Neural progenitor cell (in vitro differentiated cells): Measurements from ENCODE around the gene LATS2. TPM values are rescaled to one million over a fixed set of nuclear protein-coding genes. Genes with fewer than 3 reads are reported as not detected.

ENCODE experiments used
- DNase-seq: peaks from one replicate; pipeline ENCODE4 v3.0.0-alpha.2; 2016; ENCODE audit warnings: low spot score
- H2AFZ ChIP-seq: fragments of 200-600 bp; sonication (generic); replicated peaks from 2 replicates; pipeline ENCODE4 v1.6.1; 2016; ENCODE audit warnings: antibody characterized with exemption
- H3F3A ChIP-seq: fragments of 200-600 bp; sonication (generic); 2 replicates; pipeline ENCODE4 v1.6.1; 2016; ENCODE audit warnings: antibody characterized with exemption, low read depth
- H3K27ac ChIP-seq: fragments of 200-600 bp; sonication (generic); 2 replicates; pipeline ENCODE4 v1.5.1; 2016; ENCODE audit warnings: mild to moderate bottlenecking
- H3K27me3 ChIP-seq: fragments of 200-600 bp; sonication (generic); 2 replicates; pipeline ENCODE4 v1.6.1; 2016; ENCODE audit warnings: mild to moderate bottlenecking, moderate library complexity
- H3K36me3 ChIP-seq: fragments of 200-600 bp; sonication (generic); 2 replicates; pipeline ENCODE4 v1.5.1; 2016
- H3K4me1 ChIP-seq: fragments of 200-600 bp; sonication (generic); 2 replicates; pipeline ENCODE4 v1.6.1; 2016; ENCODE audit warnings: mixed run types
- H3K4me2 ChIP-seq: fragments of 200-600 bp; sonication (generic); 2 replicates; pipeline ENCODE4 v1.6.1; 2016
- H3K4me3 ChIP-seq: fragments of 200-600 bp; sonication (generic); 2 replicates; pipeline ENCODE4 v1.5.1; 2016
- H3K79me2 ChIP-seq: fragments of 200-600 bp; sonication (generic); 2 replicates; pipeline ENCODE4 v1.6.1; 2016; ENCODE audit warnings: low read depth
- H3K9ac ChIP-seq: fragments of 200-600 bp; sonication (generic); 2 replicates; pipeline ENCODE4 v1.6.1; 2016
- H3K9me3 ChIP-seq: fragments of 200-600 bp; sonication (generic); 2 replicates; pipeline ENCODE4 v1.5.1; 2016; ENCODE audit warnings: low read depth
- H4K20me1 ChIP-seq: fragments of 200-600 bp; sonication (generic); 2 replicates; pipeline ENCODE4 v1.6.1; 2016; ENCODE audit warnings: low read depth
- H3K27ac Mint-ChIP-seq: 3 replicates; pipeline ENCODE4 v1.8.0; 2021; ENCODE audit warnings: mixed read lengths
- H3K27me3 Mint-ChIP-seq: 2 replicates; pipeline ENCODE4 v1.8.0; 2022; ENCODE audit warnings: low read depth, mild to moderate bottlenecking, inconsistent platforms, moderate library complexity, mixed read lengths; ENCODE audit not compliant: insufficient read depth
- H3K36me3 Mint-ChIP-seq: 3 replicates; pipeline ENCODE4 v1.8.0; 2021; ENCODE audit warnings: mixed read lengths
- H3K4me1 Mint-ChIP-seq: 3 replicates; pipeline ENCODE4 v1.8.0; 2021; ENCODE audit warnings: mixed read lengths
- H3K4me3 Mint-ChIP-seq: 3 replicates; pipeline ENCODE4 v1.8.0; 2021; ENCODE audit warnings: mild to moderate bottlenecking, moderate library complexity, mixed read lengths
- H3K9me3 Mint-ChIP-seq: 3 replicates; pipeline ENCODE4 v1.8.0; 2020; ENCODE audit warnings: mixed read lengths
- EZH2 ChIP-seq: fragments of 200-600 bp; sonication (generic); IDR thresholded peaks from 2 replicates; pipeline ENCODE4 v1.6.1; 2017; ENCODE audit warnings: antibody characterized with exemption, mild to moderate bottlenecking, moderate library complexity
- EZH2phosphoT487 ChIP-seq: fragments of 200-600 bp; sonication (generic); IDR thresholded peaks from 2 replicates; pipeline ENCODE4 v1.6.1; 2017; ENCODE audit warnings: antibody characterized with exemption
- total RNA-seq: library from RNA; depleted of rRNA; stranded (reverse); fragments of >200 nt; gene quantifications from 2 replicates; pipeline ENCODE4 v1.2.3, GENCODE V29; 2015; ENCODE audit warnings: low replicate concordance
- TF ChIP-seq, protein P1 (sequence below): fragments of 200-600 bp; sonication (generic); IDR thresholded peaks from 2 replicates; pipeline ENCODE4 v1.5.1; 2017; ENCODE audit warnings: antibody characterized with exemption, mild to moderate bottlenecking

LATS2 gene
- total RNA-seq, 1 donor from 2014 or later, result 15.2 TPM

DNA sequence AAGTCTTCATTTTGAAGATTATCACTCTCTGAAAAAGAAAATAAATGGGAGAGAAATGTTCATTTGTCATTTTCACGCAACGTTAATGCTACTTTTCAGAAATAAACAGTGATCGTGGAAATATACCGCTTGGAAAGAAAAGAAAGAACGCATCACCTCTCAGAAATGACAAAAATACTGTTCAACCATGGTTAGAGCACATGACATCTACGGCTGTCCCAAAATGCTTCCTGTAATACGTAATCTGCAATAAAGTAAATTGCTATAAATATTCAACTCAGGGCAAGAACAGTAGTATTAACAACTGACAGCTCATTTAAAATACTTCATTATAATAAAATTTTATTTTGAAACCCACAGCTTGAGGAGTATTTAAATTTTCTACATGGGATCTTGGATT lies 15.2 kb downstream of the LATS2 start:
- no peak for DNase-seq
- no peak for TF ChIP-seq EZH2
- TF ChIP-seq EZH2phosphoT487, result no peak
- TF ChIP-seq, protein P1, sequence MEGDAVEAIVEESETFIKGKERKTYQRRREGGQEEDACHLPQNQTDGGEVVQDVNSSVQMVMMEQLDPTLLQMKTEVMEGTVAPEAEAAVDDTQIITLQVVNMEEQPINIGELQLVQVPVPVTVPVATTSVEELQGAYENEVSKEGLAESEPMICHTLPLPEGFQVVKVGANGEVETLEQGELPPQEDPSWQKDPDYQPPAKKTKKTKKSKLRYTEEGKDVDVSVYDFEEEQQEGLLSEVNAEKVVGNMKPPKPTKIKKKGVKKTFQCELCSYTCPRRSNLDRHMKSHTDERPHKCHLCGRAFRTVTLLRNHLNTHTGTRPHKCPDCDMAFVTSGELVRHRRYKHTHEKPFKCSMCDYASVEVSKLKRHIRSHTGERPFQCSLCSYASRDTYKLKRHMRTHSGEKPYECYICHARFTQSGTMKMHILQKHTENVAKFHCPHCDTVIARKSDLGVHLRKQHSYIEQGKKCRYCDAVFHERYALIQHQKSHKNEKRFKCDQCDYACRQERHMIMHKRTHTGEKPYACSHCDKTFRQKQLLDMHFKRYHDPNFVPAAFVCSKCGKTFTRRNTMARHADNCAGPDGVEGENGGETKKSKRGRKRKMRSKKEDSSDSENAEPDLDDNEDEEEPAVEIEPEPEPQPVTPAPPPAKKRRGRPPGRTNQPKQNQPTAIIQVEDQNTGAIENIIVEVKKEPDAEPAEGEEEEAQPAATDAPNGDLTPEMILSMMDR, result no peak
- Histone ChIP-seq H3K36me3 (peaks cover 8% of the 10 kb centered on the region), H4K20me1 (peaks cover 98% of the 10 kb centered on the region), H3K27ac (no peak overlapping the region), H3K9ac (no peak overlapping the region), H3K4me2 (no peak overlapping the region), H3K9me3 (no peaks in the 10 kb centered on the region), H3K4me3 (no peak overlapping the region), H3K27me3 (no peaks in the 10 kb centered on the region), H3K4me1 (peaks cover 22% of the 10 kb centered on the region), H3F3A (peaks cover 11% of the 10 kb centered on the region), H2AFZ (no peak overlapping the region), H3K79me2 (peaks cover 100% of the 10 kb centered on the region)
- peaks cover 2% of the 10 kb centered on the region for H3K27me3 Mint-ChIP-seq
- H3K36me3 Mint-ChIP-seq, result peaks cover 18% of the 10 kb centered on the region
- peaks cover 12% of the 10 kb centered on the region for H3K4me1 Mint-ChIP-seq
- no peak overlapping the region for H3K4me3 Mint-ChIP-seq
- H3K27ac Mint-ChIP-seq, result no peak overlapping the region
- H3K9me3 Mint-ChIP-seq, result no peaks in the 10 kb centered on the region

DNA sequence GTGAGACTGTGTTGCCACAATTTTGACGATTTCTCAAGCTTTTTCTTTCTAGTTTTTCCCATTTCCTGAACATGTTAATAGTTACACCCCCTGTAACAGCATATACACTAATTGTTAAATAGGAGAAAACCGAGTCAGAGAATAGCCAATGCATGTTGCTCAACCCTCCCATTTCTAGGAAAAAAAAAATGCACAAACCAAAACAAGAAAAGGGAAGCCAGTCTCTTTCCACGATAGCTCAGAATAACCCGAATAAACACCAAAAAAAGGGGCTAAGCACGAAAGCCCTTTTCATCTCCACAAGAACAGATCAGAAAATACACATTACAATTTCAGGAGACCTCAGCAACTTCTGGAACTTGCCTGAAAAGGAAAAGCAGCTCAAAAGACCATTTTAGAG lies 16.3 kb downstream of the LATS2 start:
- Histone ChIP-seq H3K9me3 (no peaks in the 10 kb centered on the region), H3K27ac (no peak overlapping the region), H3F3A (peaks cover 11% of the 10 kb centered on the region), H3K9ac (no peak overlapping the region), H3K4me3 (no peak overlapping the region), H3K27me3 (no peaks in the 10 kb centered on the region), H3K4me2 (no peak overlapping the region), H3K36me3 (peaks cover 8% of the 10 kb centered on the region), H3K4me1 (peaks cover 22% of the 10 kb centered on the region), H2AFZ (no peak overlapping the region), H4K20me1 (peaks cover 98% of the 10 kb centered on the region), H3K79me2 (peaks cover 100% of the 10 kb centered on the region)
- H3K36me3 Mint-ChIP-seq, result peaks cover 20% of the 10 kb centered on the region
- peaks cover 2% of the 10 kb centered on the region for H3K27me3 Mint-ChIP-seq
- no peak overlapping the region for H3K4me3 Mint-ChIP-seq
- TF ChIP-seq, protein P1, result no peak
- TF ChIP-seq EZH2, result no peak
- H3K9me3 Mint-ChIP-seq, result no peaks in the 10 kb centered on the region
- H3K4me1 Mint-ChIP-seq, result peaks cover 15% of the 10 kb centered on the region
- no peak overlapping the region for H3K27ac Mint-ChIP-seq
- DNase-seq, result no peak

DNA sequence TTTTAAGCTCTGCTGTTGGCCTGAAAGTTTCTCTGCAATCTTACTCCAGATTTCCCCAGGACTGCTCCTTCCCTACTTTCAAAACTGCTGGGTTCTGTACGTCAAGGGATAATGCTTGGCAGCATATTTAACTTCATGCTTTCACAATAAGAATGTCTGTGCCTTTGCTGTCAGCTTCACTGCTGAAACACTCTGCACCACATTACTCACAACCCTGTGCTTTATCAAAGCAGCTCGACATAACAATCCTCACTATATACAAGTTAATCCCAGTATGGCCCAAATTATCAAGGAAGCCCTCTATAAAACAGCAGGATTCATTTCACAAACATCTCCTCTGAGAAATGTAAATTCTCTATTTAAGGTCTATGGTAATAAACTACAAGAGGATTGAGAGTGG lies 17.5 kb downstream of the LATS2 start:
- Histone ChIP-seq H3K4me3 (peak overlapping the region; percentile 5), H4K20me1 (peaks cover 97% of the 10 kb centered on the region), H3K79me2 (peaks cover 100% of the 10 kb centered on the region), H3K9me3 (no peaks in the 10 kb centered on the region), H3K27me3 (no peaks in the 10 kb centered on the region), H3K27ac (peak overlapping the region; percentile 82), H3K4me2 (peak overlapping the region; percentile 63), H3F3A (peaks cover 11% of the 10 kb centered on the region), H3K9ac (no peak overlapping the region), H2AFZ (no peak overlapping the region), H3K4me1 (peaks cover 26% of the 10 kb centered on the region), H3K36me3 (peaks cover 8% of the 10 kb centered on the region)
- H3K27ac Mint-ChIP-seq, result peak overlapping the region; percentile 67
- no peaks in the 10 kb centered on the region for H3K27me3 Mint-ChIP-seq
- H3K4me3 Mint-ChIP-seq, result no peak overlapping the region
- no peaks in the 10 kb centered on the region for H3K9me3 Mint-ChIP-seq
- peaks cover 16% of the 10 kb centered on the region for H3K4me1 Mint-ChIP-seq
- peaks cover 26% of the 10 kb centered on the region for H3K36me3 Mint-ChIP-seq
- TF ChIP-seq, protein P1, result no peak
- TF ChIP-seq EZH2 (no peak), EZH2phosphoT487 (no peak)
- DNase-seq, result no peak
